Measurements from ENCODE around the gene CCDC149.

The CCDC149 gene

GRCh38 chr4:24912252-24913118, at the start of gene CCDC149:
TSS of gene CCDC149 (minus strand) at chr4:24913042. CDS start at chr4:24912864, 178 bp downstream.
- DNase-seq (ENCODE audit: low spot score): peak; percentile 44
- no peak for FAIRE-seq

GRCh38 chr4:24957886-24958285, 45.0 kb upstream of the CCDC149 start:
- no peak for DNase-seq (ENCODE audit: low spot score)
- no peak for FAIRE-seq

- DNase-seq (ENCODE audit: low spot score): no peak
- no peak for FAIRE-seq
Measured at GRCh38 chr4:24956763-24957162, 43.9 kb upstream of the CCDC149 start.

GRCh38 chr4:24956091-24956490, 43.2 kb upstream of the CCDC149 start:
- FAIRE-seq (no peak), DNase-seq (ENCODE audit: low spot score) (no peak)

GRCh38 chr4:24952667-24953066, 39.8 kb upstream of the CCDC149 start:
- DNase-seq (ENCODE audit: low spot score) (no peak), FAIRE-seq (no peak)

GRCh38 chr4:24949970-24950369, 37.1 kb upstream of the CCDC149 start:
- FAIRE-seq (no peak), DNase-seq (ENCODE audit: low spot score) (no peak)

- FAIRE-seq: no peak
- no peak for DNase-seq (ENCODE audit: low spot score)
Measured at GRCh38 chr4:24937917-24938281, 25.1 kb upstream of the CCDC149 start.

- FAIRE-seq (no peak), DNase-seq (ENCODE audit: low spot score) (no peak)
Measured at GRCh38 chr4:24937176-24937916, 24.5 kb upstream of the CCDC149 start.

- FAIRE-seq (no peak), DNase-seq (ENCODE audit: low spot score) (no peak)
Measured at GRCh38 chr4:24935856-24936255, 23.0 kb upstream of the CCDC149 start.

- FAIRE-seq: peak; percentile 16
- no peak for DNase-seq (ENCODE audit: low spot score)
Measured at GRCh38 chr4:24934311-24934710, 21.5 kb upstream of the CCDC149 start.

GRCh38 chr4:24933684-24934275, 20.9 kb upstream of the CCDC149 start:
- FAIRE-seq (no peak), DNase-seq (ENCODE audit: low spot score) (no peak)

- peak; percentile 52 for FAIRE-seq
- peak; percentile 28 for DNase-seq (ENCODE audit: low spot score)
Measured at GRCh38 chr4:24932515-24933225, 19.8 kb upstream of the CCDC149 start.

- DNase-seq (ENCODE audit: low spot score) (no peak), FAIRE-seq (no peak)
Measured at GRCh38 chr4:24930151-24930550, 17.3 kb upstream of the CCDC149 start.

- DNase-seq (ENCODE audit: low spot score) (no peak), FAIRE-seq (no peak)
Measured at GRCh38 chr4:24928708-24929107, 15.9 kb upstream of the CCDC149 start.

GRCh38 chr4:24927049-24927448, 14.2 kb upstream of the CCDC149 start:
- no peak for FAIRE-seq
- DNase-seq (ENCODE audit: low spot score): no peak

GRCh38 chr4:24924309-24924781, 11.5 kb upstream of the CCDC149 start:
- FAIRE-seq (peak; percentile 100), DNase-seq (ENCODE audit: low spot score) (peak; percentile 98)

- FAIRE-seq: no peak
- peak; percentile 49 for DNase-seq (ENCODE audit: low spot score)
Measured at GRCh38 chr4:24923550-24923949, 10.7 kb upstream of the CCDC149 start.

GRCh38 chr4:24923002-24923401, 10.2 kb upstream of the CCDC149 start:
- DNase-seq (ENCODE audit: low spot score): peak; percentile 30
- FAIRE-seq: peak; percentile 78

- peak; percentile 62 for FAIRE-seq
Measured at GRCh38 chr4:24922416-24922815, 9.6 kb upstream of the CCDC149 start.

GRCh38 chr4:24921491-24921890, 8.6 kb upstream of the CCDC149 start:
- FAIRE-seq (no peak), DNase-seq (ENCODE audit: low spot score) (no peak)

More at GRCh38 chr4:24922416-24922815, 9.6 kb upstream of the CCDC149 start:
- peak; percentile 28 for DNase-seq (ENCODE audit: low spot score)

GRCh38 chr4:24920008-24920407, 7.2 kb upstream of the CCDC149 start:
- DNase-seq (ENCODE audit: low spot score) (no peak), FAIRE-seq (no peak)

Measured in RCC 7860 (cell line).